Fibroblast of skin of scalp (primary cell): ENCODE data around the gene BANP.
"Not testable (repeated sequence)": the region's sequence is repeated elsewhere in the genome, so short reads cannot be mapped to it uniquely, and the experiment has no call there.

ENCODE experiments used
- DNase-seq: peaks from one replicate; pipeline ENCODE4 v3.0.0-alpha.2; 2013

Gene BANP

DNA sequence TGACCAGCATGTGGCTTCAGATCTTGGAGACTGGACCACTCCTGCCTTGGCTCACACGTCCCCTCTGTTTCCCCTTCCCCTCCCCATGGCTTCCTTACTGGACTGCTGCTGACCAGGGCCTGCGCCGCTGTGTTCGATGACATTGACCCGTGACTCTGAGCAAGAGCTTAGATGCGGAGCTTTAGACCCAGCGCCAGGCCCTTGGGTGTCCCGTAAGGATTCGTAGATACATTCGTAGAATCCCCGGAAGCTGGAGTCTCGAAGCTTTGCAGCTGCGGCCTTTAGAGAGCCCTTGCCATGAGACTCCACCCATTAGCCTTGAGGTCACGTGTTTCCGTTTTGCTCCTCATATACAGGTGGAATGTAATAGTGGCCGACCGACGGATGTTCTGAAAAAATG lies 65.2 kb downstream of the BANP start:
- not testable (repeated sequence) for DNase-seq

- no peak for DNase-seq
These were observed 65.7 kb downstream of the BANP start for GRCh38 chr16:88016964-88017363.

DNA sequence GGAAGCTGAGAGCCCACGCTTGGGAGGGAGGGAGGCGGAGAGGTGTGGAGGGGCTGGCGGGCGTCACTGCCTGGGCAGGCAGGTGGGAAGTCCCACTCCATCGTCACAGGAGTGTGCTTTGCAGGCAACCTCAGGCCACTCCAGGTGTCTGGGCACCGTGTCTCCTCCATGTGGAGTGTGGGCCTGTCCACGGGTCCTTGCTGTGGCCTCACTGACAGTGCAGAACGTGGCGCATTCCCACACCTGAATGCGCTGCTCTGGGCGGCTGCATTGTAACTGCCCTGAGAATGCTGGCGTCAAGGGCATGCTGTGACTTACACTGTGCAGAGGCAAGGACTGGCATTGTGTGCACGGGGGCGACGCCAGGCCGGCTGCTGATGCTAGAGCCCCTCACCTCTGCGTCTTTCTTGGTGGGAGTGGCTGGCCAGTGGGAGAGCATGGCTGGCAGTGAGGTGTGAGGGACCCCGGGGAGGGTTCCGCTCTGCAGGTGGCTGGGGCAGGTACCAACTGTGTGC lies 66.4 kb downstream of the BANP start:
- DNase-seq, result no peak

GRCh38 chr16:88018382-88018781 lies 67.1 kb downstream of the BANP start:
- DNase-seq, result not testable (repeated sequence)

DNA sequence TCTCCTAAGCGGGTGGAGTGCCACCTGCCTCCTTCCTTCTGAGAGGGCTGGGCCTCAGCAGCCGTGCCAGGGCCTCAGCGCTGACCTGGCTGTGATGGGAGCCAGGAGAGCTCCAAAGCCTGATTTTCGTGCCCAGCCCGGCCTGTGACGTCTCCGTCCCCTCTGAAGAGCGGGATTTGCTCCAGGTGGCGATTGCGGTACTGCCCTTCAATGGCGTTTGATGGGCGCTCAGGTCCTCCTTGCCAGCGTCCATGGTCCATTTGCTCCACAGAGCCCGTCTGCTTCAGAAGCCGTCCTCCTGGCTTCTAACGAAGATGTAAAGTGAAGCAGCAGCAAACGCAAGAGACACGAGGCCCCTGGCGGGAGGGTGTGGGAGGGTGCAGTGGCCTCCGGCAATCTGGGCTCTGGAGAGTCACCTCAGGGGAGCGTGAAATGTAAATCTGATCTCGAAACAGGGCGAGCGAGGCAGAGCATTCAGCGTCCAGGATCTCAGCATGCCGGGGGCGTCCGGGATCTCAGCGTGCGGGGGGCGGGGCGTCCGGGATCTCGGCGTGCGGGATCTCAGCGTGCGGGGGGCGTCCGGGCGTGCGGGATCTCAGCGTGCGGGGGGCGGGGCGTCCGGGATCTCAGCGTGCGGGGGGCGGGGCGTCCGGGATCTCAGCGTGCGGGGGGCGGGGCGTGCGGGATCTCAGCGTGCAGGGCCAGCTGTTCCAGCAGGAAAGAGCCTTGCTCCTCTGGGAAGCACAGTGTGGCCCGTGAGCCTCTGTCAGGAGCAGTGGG lies 68.0 kb downstream of the BANP start:
- not testable (repeated sequence) for DNase-seq

- DNase-seq, result no peak
These were observed 68.7 kb downstream of the BANP start for GRCh38 chr16:88019821-88020515.

GRCh38 chr16:88020516-88020885 lies 69.3 kb downstream of the BANP start:
- DNase-seq, result no peak

GRCh38 chr16:88021041-88021970 lies 70.1 kb downstream of the BANP start:
- DNase-seq, result not testable (repeated sequence)

GRCh38 chr16:88022076-88023042 lies 71.1 kb downstream of the BANP start:
- DNase-seq, result peak; percentile 22

- DNase-seq, result no peak
These were observed 72.1 kb downstream of the BANP start for GRCh38 chr16:88023366-88023765.

- no peak for DNase-seq
These were observed 72.6 kb downstream of the BANP start for GRCh38 chr16:88023786-88024185.

DNA sequence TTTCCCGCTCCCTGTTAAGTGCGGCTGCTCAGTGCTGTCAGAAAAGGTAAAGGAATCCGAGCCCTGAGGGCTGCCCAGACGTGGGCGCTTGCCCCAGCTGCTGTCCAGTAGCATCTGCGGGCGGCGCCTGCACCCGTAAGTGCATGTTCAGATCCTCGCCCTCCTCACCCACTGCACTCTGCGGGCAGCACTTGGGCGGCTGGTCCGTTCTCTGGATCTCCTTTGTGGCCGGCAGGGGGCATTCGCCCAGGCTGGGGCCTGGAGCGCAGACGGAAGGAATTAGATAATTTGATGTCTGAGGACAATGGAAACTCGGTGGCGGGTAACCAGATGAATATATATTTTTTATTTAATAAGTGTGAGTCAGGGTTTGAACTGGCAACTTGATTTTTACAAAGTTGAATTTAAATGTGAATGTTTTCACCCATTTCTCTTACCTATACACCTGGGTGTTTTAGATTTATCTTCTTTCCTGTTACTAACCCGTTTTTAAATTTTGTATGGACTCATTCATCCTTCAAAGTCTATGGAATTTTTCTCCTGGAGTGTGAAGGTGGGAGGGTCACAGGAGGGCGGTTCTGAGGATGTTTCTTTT lies 73.4 kb downstream of the BANP start:
- peak; percentile 66 for DNase-seq

DNA sequence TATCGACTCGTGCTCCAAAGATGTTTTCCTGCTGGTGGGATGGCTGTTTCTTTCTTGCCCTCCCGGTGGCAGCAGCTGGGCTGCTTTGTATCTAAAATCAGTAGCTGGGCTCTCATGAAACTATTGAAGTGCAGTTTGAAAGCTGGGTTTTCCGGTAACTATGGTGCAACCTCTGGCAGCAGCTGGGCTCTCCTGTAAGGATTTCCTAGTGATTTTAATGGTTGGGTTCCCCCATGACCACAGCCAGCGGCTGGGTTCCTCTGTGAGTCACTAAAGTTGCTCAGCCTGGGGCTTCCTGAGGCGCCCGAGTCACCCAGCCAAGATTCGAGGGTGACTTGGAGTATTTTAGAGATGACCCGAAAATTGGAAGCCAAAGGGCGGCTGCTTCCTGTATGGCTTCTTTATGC lies 73.9 kb downstream of the BANP start:
- peak; percentile 71 for DNase-seq

DNA sequence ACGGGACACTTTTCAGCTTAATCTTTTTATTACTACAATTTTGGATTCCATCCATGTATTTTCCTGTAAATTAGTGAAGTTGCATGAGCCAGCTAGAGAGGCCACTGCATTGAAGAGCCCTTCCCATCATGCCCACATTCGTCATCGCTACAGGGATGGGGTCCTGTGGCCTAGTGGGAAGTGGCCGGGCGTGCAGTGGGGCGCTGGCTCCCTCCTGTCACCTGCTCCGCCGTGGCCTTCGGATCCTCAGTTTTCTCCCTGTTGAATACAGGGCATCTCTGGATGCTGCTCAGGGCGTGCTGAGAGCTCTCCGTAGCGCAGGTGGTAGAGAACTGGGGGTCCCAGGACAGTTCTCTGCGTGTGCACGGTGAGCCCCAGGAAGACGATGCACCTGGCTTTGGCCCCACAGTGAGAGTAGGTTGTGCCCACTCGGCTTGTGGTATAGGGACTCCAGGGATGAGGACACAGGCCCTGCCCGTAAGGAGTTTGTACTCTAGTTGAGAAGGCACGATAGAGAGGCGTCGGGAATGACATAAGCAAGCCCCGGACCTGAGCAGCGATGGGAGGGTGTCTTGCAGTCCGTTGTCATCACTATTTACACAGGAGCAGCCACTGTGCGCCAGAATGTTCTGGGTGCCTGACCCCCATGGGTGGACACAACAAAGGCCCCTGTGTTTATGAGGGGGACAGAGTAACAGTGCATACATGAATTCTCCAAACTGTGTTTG lies 74.8 kb downstream of the BANP start:
- not testable (repeated sequence) for DNase-seq

- DNase-seq, result no peak
These were observed 76.0 kb downstream of the BANP start for GRCh38 chr16:88026964-88027938.

DNA sequence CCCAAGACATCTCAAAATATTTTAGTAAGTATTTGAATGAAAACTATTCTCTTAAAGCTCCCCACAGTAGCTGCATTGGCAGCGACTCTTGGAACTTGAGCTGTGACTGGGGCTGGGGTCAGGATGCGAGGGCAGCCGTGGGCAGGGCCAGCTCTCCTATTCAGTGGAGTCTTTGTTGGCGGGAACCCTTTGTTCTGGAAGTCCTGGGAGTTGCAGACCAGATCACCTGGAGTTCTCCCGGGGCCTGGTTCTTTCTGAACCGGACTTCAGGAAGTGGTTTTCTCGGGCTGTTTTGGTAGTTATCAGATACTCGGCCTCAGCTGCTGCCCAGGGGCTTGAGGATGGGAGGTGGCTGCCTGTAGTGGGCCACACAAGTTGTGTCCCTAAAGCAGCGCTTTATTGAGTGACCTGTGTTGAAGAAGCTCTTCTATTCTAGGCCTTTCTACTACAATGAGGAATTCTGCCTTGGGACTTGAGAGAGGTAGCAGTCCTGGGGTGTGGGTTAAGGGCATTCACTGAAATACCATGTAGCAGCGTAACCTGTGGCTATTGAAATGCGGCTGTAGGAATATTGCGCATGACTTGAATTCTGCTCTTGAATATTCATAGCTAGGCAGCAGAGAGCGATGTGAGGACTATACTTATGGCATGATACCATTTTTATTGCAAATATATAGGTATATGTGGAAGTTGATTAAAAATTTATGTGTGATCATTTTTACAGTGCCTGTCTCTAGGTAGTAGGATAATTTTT lies 77.1 kb downstream of the BANP start:
- DNase-seq, result not testable (repeated sequence)

GRCh38 chr16:88030498-88030897 lies 79.3 kb downstream of the BANP start:
- DNase-seq, result no peak

GRCh38 chr16:88030961-88031360 lies 79.7 kb downstream of the BANP start:
- not testable (repeated sequence) for DNase-seq
